NCI-H226 (cell line): ENCODE measurements around the gene CTSD.

ENCODE experiments used
- DNase-seq: peaks from one replicate; pipeline ENCODE4 v3.0.0-alpha.2; 2015

The CTSD gene

DNA sequence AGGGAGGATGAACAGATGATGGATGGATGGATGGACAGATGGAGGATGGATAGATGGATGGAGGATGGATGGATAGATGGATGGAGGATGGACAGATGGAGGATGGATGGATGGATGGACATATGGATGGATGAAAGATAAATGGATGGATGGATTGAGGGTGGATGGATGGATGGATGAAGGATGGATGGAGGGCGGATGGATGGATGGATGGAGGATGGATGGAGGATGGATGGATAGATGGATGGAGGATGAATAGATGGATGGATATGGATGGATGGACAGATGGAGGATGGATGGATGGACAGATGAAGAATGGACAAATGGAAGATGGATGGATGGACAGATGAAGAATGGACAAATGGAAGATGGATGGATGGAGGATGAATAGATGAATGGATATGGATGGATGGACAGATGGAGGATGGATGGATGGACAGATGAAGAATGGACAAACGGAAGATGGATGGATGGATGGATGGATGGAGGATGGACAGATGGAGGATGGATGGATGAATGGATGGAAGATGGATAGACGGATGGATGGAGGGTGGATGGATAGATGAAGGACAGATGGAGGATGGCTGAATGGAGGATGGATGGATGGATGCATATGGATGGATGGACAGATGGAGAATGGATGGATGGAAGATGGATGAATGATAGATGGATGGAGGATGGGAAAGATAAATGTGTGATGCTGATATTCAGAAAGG is 20.7 kb downstream of the CTSD start:
- DNase-seq: no peak

DNA sequence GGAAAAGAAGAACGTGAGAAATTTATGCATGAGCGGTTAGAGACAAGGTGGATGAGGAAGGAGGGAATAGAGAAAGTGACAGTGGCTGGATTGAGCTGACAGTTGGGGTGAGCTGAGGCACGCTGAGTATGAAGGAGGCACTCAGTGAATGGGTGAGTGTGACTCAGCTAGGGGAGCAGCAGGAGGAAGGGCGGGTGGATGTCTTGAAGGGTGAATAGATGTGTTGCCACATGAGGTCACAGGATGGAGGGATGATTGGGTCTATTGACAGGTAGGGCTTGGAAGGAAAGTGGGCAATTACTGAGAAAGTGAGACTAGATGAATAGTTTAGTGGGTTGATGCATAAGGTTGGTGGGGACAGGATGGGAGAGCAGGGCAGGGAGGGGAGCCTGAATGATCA is 21.4 kb downstream of the CTSD start:
- no peak for DNase-seq

DNA sequence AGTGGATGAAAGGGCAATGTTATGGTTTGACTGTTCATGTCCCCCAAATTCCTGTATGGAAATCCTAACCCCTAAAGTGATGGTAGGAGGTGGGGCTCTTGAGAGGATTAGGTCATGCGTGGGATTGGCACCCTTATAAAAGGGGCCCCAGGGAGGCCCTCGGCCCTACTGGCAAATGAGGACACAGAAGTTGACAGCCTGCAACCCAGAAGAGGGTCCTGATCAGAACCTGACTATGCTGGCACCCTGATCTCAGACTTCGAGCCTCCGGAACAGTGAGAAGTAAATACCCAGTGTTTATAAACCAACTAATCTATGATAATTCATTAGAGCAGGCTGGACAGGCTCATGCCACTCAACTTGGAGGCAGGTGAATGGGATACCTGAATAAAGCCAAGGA is 22.0 kb downstream of the CTSD start:
- DNase-seq: no peak

DNA sequence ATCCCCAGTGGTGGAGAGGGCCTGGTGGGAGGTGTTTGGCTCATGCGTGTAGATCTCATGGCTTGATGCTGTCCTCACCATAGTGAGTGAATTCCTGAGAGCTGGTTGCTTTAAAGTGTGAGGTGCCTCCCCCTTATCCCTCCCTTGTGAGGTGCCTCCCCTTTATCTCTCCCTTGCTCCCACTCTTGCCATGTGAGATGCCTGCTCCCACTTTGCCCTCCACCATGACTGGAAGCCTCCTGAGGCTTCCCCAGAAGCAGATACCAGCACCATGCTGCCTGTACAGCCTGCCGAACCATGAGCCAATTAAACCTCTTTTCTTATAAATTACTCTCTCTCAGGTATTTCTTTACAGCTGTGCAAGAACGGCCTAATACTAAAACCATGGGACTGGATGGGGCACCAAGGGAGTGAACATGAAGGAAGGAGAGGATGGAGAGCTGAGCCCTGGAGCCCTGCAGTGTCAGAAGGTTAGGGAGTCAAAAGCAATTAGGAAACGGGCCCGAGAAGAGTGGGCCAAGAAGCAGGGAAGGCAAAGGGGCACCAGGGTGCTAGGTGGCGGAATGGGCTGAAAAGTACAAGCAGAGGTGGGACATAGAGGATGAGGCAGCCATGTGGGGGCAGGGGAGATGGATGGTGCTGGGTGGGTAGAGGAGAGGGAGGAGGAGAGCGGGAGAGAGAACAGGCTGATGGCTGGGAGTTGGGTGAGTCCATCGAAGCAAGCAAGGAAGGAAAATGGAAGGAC is 22.8 kb downstream of the CTSD start:
- DNase-seq: no peak

DNA sequence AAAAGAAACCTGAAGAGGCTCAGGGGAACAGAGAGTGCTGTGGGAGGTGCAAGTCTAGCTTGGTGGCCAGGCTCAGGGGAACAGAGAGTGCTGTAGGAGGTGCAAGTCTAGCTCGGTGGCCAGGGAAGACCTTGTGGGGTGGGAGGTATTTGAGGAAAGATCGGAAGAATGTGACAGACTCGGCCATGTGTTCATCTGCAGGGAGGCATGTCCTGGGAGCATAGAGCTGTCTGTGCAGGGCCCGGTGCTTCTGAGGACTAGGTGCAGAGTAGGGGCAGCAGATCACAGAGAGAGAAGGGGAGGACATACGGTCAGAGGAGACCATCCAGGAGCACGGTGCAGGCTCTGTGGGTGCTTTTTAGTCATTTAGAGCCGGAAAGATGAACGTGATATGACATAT is 24.2 kb downstream of the CTSD start:
- no peak for DNase-seq

DNA sequence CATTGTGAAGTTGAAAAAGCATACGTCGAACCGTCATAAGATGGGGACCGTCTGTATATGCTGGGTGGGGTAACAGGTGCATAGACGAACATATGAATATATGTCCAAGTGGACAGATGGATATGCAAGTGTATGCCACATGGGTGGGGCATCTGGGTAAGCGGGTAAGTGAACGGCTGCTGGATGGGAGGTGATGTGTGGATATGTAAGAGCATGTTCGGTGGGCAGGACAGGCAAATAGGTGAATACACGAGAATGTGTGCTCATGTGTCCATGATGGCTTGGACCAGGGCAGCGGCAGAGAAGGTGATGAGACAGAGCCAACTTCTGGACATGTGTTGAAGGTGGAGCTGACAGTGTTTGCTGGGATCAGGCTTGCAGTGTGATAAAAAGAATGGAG is 25.3 kb downstream of the CTSD start:
- no peak for DNase-seq

DNA sequence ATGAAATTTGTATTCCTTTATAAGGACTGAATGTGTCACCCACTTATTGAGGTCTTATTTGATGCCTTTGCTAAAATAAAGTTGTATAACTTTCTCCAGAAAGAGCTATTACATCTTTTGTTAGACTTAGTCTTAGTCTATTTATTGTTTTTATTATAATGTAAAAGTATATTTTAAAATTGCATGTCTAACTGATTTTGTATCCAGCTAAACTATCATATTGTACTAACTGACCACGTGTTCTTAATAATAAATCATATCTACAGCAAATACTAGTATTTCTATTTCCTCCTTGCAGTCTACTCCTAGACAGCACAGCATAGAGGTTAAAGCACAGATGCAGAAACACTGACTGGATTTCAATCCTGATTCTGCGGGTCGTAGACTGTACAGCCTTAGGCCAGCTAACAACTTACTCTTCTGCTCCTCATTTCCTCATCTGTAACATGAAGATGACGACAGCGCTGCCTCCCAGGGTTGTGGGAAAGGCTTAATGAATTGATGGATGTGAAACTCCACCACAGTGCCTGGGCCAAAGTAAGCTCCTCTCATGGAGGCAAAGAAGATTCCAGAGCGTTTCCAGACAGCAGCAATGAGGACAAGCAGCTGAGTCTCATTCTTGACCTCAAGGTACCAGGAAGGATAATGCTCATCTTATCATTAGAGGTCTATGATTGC is 26.5 kb downstream of the CTSD start:
- no peak for DNase-seq

DNA sequence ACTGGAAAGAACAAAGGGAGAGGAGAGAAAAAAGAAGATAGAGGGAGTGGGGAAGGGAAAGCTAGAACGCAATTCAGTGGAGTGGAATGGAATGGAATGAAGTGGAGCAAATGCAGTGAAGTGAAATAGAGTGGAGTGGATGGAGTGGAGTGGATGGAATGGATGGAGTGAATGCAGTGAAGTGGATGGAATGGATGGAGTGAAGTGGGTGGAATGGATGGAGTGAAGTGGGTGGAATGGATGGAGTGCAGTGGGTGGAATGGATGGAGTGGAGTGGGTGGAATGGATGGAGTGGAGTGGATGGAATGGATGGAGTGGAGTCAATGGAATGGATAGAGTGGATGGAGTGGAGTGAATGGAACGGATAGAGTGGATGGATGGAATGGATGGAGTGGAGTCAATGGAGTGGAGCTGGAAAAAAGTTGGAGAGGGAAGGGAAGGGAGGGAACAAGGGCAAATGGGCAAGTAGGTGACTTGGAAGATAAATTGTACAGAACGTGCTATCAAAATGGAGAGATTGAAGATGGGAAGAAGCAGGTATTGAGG is 27.2 kb downstream of the CTSD start:
- no peak for DNase-seq

DNA sequence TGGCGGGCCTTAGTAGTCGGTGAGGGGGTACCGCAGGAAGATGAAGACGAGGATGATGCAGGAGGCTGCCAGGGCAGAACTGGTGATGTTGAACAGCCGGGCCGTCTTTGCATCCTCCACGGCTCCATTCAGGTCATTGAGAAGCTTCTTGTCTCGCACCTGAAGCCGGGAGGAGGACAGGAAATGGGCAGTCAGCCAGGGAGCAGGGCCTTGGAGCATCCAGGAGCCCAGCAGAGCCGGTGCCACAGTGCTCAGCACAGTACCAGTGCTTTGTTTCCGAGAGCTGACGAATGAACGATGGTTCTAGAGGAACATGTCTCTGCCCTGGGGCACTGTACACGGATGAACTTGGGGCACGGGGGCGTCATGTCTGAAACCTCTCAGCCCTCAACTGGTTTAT is 28.5 kb downstream of the CTSD start:
- no peak for DNase-seq

DNA sequence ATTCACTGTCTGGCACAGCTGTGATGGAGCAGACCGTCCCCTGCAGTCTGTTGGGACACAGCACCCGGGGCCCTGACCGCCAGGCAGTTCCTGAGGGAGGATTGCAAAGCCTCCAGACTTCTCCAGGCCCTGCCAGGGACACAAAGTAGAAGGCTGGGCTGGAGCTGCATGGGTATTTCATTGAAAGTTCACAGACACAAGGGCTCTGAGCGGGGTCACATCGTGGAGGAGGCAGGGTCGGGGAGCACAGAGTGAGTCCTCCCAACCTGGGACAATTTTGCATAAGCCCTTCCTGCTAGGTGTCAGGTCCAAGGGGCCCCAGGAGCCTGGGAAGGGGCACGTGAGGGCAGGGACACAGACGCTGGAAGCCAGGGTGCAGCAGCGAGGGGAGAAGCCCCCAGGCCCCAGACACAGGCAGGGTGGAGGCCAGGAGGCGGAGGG is 29.1 kb downstream of the CTSD start:
- no peak for DNase-seq

DNA sequence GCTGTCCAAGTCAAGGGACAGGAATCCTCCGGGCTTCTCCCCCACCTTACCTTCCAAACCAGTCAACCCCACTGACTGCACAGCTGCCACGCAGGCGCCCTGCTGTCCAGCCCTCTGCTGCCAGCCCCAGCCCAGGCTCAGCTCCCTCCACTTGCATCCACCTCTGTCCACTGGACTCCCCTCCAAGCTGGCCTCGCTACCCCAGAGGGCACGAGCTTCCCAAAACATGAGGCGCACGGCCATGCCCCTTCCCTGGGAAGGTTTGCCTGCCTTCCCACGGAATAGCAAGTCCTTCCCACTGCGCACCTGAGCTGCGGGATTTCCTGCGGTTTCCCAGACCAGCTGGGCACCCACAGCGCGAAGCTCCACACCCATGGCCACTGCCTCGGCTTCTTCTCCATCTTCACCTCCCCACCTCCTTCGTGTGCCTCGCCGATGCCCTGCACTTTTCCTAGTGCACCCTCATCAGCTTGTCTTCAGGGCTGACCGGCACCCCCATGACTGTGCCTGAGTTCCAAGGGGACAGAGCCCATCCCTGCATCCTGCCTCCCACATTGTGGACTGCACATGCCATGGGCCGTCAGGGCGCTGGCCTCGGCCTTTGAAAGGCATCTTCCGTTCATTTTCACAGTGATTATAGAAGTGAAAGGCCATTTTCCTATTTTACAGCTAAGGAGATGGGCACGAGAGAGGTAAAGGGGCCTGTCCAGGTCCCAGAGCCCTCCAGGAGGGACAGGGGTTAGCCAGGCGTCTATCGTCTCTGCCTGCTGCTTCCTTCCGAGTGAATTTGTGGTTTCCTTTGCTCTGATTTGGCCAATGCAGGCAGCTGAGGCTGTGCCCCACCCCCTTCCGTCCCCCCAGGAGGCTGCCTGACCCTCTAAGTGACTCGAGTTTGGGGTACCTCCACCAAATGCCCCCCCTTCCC is 29.7 kb downstream of the CTSD start:
- no peak for DNase-seq

DNA sequence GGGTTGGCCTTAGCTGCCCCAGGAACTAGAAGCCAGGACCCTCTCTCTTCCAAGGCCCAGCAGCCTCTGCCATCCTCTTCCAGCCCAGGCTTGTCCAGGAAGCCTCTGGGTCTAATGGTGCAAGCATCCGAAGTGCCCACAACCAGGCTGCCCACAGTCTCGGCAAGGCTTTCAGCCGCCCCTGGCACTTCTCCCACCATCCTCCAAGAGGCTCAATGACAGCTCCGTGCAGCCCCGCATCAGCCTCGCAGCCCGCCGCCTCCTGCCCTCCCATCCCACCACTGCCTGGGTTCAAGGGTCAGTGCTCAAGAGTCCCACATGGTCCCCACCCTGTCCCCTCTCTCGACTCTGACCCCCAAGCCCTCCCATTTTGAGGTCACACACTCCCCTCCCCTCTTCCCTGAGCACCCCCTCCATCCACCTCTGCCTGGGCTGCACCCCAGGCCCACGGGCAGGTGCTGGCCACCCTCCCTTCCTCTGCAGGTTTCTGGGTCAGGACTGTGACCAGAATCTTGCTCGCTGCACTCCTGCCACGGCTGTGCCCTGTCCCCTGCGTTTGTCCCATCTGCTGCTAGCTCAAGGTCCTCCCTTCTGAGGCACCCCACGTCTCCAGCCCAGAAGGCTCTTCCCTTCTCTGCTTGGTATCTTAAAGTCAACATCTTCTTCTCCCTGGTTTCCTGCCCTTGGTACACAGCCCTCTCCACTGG is 30.6 kb downstream of the CTSD start:
- DNase-seq: no peak

DNA sequence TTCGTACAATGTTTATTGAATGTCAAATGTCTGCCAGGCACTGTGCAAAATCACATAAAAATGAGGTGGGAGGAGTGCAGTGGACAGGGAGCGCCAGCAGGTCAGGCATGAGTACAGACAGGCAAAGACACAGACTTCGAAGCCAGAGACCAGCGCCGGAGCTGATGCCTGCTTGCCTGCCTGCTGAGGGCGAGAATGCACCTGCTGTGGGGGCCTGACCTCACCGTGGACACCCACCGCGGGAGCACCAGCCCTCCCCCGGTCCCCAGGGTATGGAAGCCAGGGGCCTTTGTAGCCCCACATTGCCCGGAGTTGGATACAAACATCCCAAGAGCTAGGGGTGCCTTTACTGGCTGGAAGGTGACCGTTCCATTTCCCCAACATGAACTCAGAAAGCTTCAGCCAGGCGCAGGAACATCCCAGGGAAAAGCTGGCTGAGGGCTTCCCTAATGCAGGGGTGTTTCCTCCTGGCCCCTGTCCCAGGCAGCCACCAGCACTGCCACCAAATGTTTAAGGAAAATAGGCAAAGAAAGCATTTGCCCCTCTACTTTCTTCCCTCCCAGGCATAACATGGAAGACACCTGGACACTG is 31.2 kb downstream of the CTSD start:
- no peak for DNase-seq

DNA sequence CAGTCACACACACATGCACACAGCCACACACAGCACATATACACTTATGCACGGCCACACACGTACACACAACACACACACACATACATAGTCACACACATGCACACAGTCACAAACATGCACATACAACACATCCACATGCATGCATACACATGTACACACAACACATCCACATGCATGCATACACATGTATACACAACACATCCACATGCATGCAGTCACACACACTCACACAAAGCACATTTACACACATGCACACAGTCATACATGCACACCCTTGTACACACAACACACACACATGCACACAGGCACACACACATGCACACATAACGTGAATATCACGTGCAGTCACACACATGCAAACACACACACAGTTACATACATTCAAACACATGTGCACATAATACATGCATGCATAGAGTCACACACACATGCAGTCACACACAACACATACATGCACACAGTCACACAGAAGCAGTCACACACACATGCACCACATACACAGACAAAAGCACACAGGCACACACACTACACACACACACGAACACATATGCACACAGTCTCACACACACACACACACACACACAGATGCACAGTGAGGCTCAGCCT is 32.2 kb downstream of the CTSD start:
- DNase-seq: no peak

DNA sequence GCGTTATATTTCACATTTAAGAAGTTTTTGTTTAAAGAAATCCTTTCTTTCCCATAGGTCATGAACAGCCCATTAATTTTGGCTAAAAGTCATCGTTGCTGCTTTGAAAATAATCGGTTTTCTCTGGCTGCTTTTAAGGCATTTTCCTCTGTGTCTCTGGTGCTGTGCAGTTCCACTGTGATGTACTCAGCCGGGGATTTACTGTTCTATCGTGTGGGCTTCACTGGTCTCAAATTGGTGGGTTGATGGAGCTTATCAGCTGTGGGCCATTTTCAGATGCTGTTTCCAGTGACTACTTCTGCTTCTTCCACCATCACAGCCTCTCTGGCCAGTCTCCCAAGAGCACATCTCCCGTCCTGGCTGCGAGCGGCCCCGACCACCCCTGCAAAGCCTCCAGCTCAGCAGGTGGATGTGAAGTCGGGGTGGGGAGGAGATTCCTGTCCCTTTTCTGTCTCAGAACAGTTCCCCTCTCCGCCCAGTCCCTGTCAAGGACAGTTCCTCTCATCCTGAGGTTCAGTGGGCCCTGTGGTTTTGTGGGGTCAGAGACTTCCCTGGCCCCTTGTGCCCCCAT is 33.6 kb downstream of the CTSD start:
- DNase-seq: no peak

DNA sequence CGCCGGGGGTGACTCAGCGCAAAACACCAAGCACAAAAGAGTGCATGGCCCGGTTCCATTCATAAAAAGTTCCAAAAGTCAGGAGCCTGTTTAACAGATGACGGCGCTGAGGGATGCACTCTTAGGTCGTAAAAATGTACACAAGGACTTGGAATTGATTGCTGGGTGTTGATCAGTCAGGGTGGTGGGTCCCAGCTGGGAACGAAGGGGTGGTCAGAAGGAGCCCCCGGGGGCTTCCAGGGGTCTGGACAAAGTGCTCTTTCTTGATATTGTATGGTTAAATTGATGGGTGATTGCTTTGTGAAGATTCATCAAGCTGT is 34.1 kb downstream of the CTSD start:
- no peak for DNase-seq

DNA sequence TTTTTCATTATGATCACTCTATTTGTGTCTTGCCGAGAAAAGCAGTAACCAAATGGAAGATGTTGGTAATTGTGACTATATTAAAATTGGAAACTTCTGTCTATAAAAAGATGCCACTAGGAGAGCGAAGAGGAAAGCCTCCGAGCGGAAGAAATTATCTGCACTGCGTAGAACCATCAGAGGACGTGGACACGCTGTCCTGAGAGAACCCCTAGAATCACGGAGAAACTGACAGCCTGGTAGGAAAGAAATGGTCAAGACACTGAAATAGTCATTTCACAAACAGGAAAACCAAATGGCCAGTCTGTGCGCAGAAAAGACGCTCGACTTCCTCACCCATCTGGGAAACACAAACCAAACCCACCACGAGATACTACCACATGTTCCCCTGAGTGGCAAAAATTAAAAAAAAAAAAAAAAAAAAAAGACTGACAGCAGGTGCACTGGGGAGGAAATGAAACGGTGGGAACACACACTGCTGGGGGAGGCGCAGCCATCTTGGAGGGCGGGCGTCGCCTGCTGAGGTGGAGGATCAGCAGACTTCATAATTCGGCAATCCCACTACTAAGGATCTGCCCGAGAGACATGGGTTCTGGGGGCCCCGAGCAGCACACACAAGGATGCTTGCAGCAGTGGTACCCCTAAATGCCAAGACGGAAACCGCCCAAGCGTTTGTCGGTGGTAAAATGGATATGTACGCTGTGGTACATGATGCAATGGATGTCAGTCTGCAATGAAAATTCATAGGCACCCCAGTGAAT is 34.6 kb downstream of the CTSD start:
- DNase-seq: no peak

DNA sequence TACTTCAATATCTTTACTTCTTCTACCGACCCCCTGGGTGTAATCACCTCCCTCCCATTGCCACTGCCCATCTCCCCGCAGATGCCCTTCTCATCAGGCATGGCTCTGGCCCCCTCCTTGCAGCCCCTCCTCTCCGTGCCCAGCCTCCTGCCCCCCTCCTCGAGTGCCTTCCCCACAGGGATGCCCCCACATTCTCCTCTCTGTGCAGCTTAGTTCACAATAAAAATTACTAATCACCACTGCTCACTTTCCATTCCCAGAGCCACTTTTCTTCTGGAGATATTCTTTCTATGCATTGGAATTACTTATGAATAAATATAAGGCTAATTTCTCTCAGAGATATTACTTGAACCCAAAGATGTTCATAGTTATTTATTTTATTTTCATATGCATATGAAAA is 35.4 kb downstream of the CTSD start:
- no peak for DNase-seq

DNA sequence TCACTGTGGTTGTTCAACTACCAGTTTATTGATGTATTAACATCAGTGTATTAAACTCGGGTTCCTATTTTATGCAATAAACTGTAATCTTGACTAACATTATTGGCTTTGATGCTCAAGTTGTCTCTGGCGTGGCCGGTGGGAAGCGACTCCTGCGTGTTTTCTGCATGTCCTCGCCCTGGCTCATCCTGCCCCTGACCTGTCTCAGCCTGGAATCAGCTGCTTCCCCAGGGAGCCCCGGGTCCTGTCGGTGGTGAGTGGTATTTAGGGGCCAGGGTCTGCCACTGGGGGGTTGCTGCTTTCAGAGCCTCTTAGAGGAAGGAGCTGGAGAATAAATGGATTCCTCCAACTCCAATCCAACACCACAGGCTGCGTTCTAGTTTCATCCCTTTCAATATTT is 35.9 kb downstream of the CTSD start:
- DNase-seq: no peak

DNA sequence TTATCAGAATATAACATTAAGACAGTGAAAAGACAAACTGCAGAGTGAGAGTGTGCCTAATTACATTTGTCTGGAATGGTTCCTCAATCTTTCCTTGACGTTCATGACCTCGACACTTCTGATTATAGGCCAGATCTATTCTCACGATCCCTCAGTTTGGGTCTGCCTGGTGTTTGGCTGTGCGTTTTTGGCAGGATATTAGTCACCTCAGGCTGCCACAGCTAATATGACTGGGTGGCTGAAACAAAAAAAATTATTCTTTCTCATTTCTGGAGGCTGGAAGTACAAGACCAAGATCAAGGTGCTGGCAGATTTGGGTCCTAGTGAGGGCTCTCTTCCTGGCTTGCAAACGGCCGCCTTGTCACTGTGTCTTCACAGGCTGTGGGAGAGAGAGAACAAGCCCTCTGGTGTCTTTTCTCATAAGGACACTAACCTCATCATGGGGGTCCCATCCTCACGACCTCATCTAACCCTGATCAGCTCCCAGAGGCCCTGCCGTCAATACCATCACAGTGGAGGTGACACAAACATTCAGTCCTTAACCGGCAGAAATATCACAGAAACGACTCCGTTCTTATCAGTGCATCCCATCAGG is 36.5 kb downstream of the CTSD start:
- DNase-seq: no peak
